ENCODE measurements around the gene CFAP300.

The CFAP300 gene

GRCh38 chr11:102081313-102081712 lies 34.1 kb downstream of the CFAP300 start:
- DNase-seq (ENCODE audit: low read depth in 1 of 2, low spot score in 1 of 2): no peak
- Histone ChIP-seq H3K27me3 (ENCODE audit: insufficient read depth, poor library complexity, severe bottlenecking) (no peaks in the 10 kb centered on the region), H3K27ac (replicated peaks) (no peak overlapping the region), H3K4me3 (replicated peaks; ENCODE audit: insufficient read depth, low read length) (no peak overlapping the region)
- TF ChIP-seq REST (IDR thresholded peaks at IDR 0.05; ENCODE audit: insufficient replicate concordance, low read depth): no peak
- no peak for TF ChIP-seq POLR2AphosphoS5 (IDR thresholded peaks at IDR 0.05; ENCODE audit: low read depth)
- no peak for TF ChIP-seq SPI1 (IDR thresholded peaks at IDR 0.05; ENCODE audit: borderline replicate concordance, low read depth)
- TF ChIP-seq CTCF (IDR thresholded peaks at IDR 0.05; ENCODE audit: insufficient read depth, low read length): no peak
- no peak for TF ChIP-seq GABPA (IDR thresholded peaks at IDR 0.05; ENCODE audit: low read depth)

GRCh38 chr11:102085864-102086551 lies 38.8 kb downstream of the CFAP300 start:
- DNase-seq (ENCODE audit: low read depth in 1 of 2, low spot score in 1 of 2): no peak
- Histone ChIP-seq H3K27me3 (ENCODE audit: insufficient read depth, poor library complexity, severe bottlenecking) (no peaks in the 10 kb centered on the region), H3K27ac (replicated peaks) (no peak overlapping the region), H3K4me3 (replicated peaks; ENCODE audit: insufficient read depth, low read length) (no peak overlapping the region)
- TF ChIP-seq SPI1 (IDR thresholded peaks at IDR 0.05; ENCODE audit: borderline replicate concordance, low read depth) (no peak), REST (IDR thresholded peaks at IDR 0.05; ENCODE audit: insufficient replicate concordance, low read depth) (no peak), POLR2AphosphoS5 (IDR thresholded peaks at IDR 0.05; ENCODE audit: low read depth) (no peak), CTCF (IDR thresholded peaks at IDR 0.05; ENCODE audit: insufficient read depth, low read length) (no peak), GABPA (IDR thresholded peaks at IDR 0.05; ENCODE audit: low read depth) (no peak)

- H3K27me3 ChIP-seq (ENCODE audit: insufficient read depth, poor library complexity, severe bottlenecking): no peaks in the 10 kb centered on the region
- TF ChIP-seq SPI1 (IDR thresholded peaks at IDR 0.05; ENCODE audit: borderline replicate concordance, low read depth) (no peak), GABPA (IDR thresholded peaks at IDR 0.05; ENCODE audit: low read depth) (no peak), POLR2AphosphoS5 (IDR thresholded peaks at IDR 0.05; ENCODE audit: low read depth) (no peak), CTCF (IDR thresholded peaks at IDR 0.05; ENCODE audit: insufficient read depth, low read length) (no peak), REST (IDR thresholded peaks at IDR 0.05; ENCODE audit: insufficient replicate concordance, low read depth) (no peak)
- no peak for DNase-seq (ENCODE audit: low read depth in 1 of 2, low spot score in 1 of 2)
- H3K27ac ChIP-seq (replicated peaks): no peak overlapping the region
- H3K4me3 ChIP-seq (replicated peaks; ENCODE audit: insufficient read depth, low read length): no peak overlapping the region
Observed at GRCh38 chr11:102097186-102097585, 49.9 kb downstream of the CFAP300 start.
